HG02678 (cell line): ENCODE results near the gene TBCD.

ENCODE experiments used
- ATAC-seq: cut with Tn5 transposase; IDR thresholded peaks from one replicate; pipeline ENCODE4 v1.9.1; 2021; ENCODE audit warnings: mild to moderate bottlenecking, moderate library complexity; ENCODE audit not compliant: unreplicated experiment

TBCD gene

GRCh38 chr17:82808921-82809905 lies 57.3 kb downstream of the TBCD start:
- ATAC-seq, result no peak

GRCh38 chr17:82810644-82811430 lies 59.0 kb downstream of the TBCD start:
- no peak for ATAC-seq

GRCh38 chr17:82812058-82812457 lies 60.2 kb downstream of the TBCD start:
- ATAC-seq, result no peak

DNA sequence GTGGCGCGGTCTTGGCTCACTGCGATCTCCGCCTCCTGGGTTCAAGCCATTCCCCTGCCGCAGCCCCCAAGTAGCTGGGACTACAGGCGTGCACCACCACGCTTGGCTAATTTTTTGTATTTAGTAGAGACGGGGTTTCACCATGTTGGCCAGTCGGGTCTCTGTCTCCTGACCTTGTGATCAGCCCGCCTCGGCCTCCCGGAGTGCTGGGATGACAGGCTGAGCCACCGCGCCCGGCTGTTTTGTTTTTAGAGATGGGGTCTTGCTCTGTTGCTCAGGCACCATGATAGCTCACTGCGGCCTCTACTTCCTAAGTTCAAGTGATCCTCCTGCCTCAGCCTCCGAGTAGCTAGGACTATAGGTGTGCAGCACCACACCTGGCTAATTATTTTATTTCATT lies 60.7 kb downstream of the TBCD start:
- no peak for ATAC-seq

DNA sequence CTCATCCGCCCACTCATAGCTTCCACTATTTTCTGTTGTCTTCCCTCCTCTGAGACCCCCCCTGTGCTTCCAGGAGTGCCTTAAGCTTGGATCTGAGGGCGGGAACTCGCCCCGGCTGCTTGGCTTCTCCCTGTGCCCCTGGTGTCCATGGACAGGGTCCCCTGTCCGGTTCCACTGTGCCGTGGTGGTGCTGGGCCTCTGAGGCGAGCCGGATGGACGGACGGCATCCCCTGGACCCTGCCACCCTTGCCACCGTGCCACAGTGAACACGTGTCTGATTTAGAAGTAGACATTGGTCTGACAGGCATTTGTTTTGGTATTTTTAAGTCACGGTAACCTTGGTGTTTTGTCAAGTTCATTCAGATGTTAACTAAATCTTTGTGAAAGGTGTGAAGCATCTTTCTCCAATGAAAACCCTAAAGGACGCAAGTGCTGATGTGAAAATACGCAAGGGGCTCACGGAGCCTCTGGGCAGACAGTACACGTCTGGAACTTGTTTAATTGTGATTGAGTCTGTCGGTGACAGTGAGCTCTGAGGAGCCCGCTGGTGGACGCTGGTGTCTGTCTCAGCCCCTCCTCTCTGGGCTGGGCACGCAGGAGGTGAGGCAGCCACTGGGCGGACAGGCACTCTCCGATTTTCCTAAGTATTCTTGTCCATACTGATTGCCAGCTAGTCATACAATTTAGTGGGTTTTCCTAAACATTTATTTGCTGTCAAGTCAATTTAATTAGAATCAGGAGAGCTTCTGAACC lies 61.6 kb downstream of the TBCD start:
- ATAC-seq, result no peak

DNA sequence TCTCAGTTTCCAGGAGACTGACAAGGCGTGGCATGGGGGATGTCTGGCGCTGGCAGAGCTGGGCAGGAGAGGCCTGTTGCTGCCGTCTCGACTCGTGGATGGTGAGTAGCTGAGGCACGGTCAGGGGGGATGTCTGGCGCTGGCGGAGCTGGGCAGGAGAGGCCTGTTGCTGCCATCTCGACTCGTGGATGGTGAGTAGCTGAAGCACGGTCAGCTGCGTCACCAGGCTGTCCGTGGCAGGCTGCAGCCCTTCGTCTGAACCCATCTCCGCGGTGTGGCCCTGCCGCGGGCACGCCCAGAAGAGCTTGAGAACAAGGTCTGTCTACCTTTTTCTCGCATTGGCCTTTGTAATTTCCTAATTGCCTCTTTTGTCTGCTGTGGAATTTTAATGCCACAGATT lies 63.0 kb downstream of the TBCD start:
- no peak for ATAC-seq

DNA sequence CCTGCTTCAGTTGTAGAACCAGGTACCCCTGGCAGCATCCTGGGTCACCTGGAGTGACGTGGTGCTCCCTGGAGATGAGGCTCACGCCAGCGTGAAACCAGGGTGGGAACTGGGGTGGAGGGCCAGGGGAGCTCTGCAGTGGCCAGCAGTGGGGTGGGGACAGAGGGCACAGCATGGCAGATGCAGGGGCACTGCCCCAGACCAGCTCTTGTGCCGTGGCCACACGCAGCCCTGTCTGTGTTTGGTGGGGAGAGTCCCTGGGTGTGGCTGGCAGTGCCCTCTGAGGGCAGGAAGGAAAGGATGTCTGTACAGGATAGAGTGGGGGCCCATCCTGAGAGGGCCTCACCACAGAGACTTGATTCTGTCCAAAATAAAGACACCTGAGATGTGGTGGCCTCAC lies 63.5 kb downstream of the TBCD start:
- ATAC-seq, result no peak

- no peak for ATAC-seq
Measured at GRCh38 chr17:82815790-82816305, 64.0 kb downstream of the TBCD start.

DNA sequence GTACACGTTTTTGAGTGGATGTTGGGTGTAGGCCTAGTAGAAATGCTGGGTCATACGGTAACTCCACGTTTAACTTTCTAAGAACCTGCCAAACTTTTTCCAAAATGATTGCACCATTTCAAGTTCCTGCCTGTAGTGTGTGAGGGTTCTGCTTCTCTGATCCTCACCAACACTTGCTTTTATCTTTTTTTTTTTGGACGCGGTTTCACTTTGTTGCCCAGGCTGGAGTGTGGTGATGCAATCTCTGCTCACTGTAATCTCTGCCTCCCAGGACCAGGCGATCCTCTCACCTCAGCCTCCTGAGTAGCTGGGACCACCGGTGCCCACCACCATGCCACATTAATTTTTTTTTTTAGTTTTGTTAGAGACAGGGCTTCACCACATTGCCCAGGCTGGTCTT lies 64.5 kb downstream of the TBCD start:
- ATAC-seq, result no peak

DNA sequence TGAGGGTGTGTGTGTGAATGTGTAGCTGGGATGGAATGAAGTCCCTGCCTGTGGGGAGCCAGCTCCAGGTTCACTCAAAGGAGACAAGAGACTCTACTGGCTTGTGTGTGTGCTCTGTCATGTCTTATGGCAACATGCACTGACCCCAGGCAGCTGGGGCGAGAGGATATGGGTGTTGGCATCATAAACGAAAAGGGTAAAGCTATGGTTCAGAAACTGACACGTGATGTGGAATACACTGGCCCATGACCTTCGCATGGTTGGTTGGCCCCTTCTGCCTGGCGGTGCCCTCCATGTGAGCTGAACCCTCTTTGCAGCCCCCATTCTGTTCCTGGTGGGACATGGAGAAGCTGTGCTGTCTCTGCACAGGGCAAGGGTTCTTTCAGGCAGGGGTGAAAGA lies 66.1 kb downstream of the TBCD start:
- no peak for ATAC-seq

GRCh38 chr17:82820278-82821251 lies 68.7 kb downstream of the TBCD start:
- ATAC-seq, result no peak

DNA sequence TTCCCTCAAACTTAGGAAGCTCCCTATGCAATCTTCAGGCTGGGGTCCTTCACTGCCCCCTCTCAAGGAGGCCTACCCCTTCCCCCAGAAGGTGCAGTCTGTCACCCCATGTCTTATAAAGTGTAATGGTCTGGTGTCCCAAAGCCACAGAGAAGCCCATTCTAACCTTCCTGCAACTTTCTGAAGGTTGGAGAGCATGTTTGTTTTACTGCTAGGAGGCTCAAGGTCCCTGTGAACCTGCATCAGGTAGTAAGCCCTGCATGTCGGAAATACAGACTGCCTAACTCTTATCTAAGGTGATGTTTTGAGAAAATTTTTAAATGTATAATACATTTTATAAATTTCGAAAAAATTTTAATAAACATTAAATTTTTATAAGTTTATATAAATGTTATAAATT lies 69.7 kb downstream of the TBCD start:
- no peak for ATAC-seq

DNA sequence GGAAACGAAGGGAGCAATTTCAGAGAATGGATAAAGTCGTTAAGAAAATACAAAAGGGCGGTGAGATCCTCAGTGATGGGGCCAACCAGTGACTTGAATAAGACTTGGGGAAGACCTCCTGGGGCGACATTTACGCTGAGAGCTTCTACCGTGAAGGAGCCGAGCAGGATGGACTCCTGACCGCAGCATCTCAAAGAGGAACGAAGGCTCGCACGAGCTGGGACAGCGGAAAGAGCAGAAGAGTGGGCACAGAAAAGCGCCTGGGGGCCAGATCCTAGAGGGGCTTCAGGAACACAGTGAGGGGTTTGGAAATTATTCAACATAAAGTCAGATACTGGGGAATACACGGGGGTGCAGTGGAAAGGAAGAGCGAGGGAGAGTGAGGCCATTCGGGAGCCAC lies 70.4 kb downstream of the TBCD start:
- ATAC-seq, result no peak

GRCh38 chr17:82823004-82823403 lies 71.1 kb downstream of the TBCD start:
- ATAC-seq, result no peak

GRCh38 chr17:82825540-82826124 lies 73.8 kb downstream of the TBCD start:
- ATAC-seq, result no peak

GRCh38 chr17:82826211-82826610 lies 74.3 kb downstream of the TBCD start:
- ATAC-seq, result no peak

DNA sequence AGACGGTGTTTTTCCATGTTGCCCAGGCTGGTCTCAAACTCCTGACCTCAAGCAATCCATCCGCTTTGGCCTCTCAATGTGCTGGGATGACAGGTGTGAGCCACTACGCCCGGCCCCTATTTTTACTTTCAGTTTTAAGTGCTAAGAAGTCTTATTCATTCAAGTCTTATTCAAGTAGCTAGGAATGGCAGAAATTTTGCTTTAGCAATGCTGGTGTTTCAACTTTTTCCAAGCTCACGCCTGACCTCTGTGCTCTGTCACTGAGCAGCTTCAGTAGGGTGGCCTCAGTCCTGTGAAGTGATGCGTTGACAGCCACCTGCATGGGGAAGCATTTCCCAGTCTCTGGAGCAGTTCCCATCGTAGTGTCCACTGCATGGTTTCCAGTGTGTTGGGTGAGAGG lies 75.1 kb downstream of the TBCD start:
- ATAC-seq, result no peak

GRCh38 chr17:82828875-82829487 lies 77.1 kb downstream of the TBCD start:
- ATAC-seq, result no peak

DNA sequence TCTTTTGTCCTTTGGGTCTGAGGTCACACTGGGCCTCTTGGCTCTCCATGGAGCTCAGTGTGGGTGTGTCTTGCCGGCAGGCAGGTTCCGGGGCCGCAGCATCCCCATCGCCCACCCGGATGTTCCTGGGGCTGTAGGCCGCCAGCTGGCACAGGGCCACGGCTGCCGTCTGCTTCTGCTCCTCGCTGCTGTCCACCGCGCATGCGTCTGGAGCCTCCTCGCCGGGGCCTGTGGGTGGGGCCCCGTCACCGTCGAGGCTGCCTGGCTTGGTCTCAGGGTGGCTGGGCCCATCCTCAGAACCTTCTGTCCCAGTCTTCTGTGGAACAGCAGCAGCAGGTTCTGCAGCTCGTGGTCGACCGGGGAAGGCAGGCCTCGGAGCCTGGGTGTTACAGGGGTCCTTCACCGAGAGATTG lies 78.4 kb downstream of the TBCD start:
- no peak for ATAC-seq
